Stimulated activated CD8-positive, alpha-beta memory T cell treated with anti-CD3 and anti-CD28 coated beads, Interleukin-15, amount 100 ng/mL, for 24 hours (primary cell): ENCODE data around the gene ELFN2.

Experiments
- DNase-seq: peaks from one replicate; pipeline ENCODE4 v3.0.0-alpha.2; 2020; ENCODE audit warnings: low read depth

Gene ELFN2

DNA sequence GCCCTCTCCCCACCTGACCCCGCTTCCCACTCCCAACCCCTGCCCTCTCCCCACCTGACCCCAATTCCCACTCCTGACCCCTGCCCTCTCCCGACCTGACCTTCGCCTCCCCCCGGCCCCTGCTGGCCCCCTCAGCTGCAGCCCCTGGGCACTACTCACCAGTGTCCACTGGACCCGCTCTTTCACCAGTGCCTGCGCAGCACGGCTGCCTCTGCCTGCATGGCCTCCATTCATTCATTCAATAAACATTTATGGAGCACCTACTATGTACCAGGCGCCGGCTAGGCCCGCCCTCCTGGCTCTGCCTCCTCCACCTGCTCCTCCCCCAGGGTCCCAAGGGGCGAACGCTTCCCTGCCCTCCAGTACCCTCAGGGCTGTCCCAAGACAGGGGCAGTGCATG is 42.6 kb downstream of the ELFN2 start:
- no peak for DNase-seq

DNA sequence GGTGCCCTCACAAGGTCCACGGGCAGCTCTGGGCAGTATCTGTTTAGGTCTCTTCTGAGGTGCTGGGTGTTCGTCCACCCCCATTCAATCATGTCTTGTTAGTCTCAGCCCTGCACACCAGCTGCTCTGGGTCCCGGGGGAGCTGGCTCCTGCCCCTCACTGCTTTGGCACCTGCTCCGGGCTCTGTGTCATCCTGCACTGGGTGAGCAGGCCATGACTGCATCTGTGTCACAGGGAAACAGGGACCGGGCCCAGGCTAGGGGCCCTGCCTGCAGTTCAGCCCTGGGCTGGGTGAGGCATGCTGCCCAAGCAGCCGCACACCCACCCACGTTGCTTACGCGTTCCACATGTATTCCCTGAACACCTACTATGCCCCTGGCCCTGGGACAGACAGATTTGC is 43.9 kb downstream of the ELFN2 start:
- no peak for DNase-seq

DNA sequence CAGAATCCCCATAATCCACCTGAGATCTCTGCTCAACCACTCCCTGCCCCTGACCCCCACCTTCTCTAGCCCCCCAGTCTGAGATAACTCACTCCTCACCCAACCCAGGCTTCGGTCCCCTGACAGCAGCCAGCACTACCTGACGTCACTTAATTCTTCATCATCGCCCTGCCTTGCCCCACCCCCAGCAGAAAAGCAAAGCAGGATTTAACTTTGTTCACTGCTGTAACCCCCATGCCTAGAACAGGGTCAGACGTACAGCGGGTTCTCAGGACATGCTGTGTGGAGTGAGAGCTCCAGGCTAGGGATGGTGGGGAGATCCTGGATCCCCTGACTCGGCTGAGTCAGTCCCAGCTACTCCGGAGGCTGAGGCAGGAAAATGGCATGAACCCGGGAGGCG is 45.8 kb downstream of the ELFN2 start:
- DNase-seq = no peak

DNA sequence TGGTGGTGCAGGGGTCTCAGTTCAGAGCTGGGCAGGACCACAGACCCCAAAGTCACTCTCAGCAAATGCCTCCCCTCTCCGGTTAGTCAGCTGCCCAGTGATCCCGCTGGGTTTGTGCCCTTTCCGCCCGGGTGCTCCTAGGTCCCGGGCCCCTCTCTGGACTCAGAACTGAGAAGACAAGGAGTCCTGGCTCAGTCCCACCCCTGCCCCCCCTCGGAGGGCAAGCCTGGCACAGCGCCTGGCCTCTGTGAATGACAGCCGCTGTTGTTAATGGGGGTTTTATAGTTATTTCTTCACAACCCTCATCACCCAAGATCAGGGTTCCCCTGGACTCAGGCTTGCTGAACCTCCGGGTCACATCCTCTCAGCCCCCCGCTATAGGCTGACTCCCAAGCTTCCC is 47.6 kb downstream of the ELFN2 start:
- no peak for DNase-seq

DNA sequence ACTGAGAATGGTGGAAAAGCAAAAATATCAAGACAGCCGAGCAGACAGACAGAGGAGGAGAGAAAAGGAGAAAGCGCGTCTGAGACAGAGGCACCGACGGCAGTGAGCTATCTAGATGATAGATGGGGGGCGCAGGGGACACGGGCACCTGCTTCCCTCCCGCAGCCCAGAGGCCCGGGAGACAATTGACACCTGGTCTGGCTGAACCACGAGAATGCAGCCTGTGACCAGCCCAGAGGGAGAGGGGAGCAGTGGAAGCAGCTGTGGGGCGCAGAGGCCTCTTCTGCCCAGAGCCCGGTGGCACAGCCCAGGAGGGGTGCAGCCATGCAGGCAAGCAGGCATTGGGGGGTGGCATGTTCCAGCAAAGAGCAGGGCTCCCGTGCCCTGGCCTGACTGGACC is 48.2 kb downstream of the ELFN2 start:
- no peak for DNase-seq

DNA sequence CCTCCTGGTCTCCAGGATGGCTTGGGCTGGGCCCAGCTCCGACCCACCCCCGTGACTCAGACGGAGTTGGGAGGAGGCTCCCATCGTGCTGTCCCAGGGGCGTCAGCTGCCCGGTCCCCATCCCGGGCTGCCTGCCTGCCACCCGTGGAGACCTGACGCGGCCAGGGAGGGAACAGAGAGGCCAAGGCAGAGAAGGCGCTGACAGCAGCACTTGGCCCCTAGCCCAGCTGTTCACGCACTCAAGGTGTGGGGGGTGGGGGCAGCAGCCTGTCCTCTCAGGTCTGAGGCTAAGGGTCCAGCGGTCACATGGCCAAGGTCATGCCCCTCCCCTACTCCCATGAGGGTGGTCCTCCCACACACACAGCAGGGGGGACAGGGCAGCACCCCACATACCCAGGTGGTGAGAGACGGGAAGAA is 48.6 kb downstream of the ELFN2 start:
- DNase-seq = no peak

DNA sequence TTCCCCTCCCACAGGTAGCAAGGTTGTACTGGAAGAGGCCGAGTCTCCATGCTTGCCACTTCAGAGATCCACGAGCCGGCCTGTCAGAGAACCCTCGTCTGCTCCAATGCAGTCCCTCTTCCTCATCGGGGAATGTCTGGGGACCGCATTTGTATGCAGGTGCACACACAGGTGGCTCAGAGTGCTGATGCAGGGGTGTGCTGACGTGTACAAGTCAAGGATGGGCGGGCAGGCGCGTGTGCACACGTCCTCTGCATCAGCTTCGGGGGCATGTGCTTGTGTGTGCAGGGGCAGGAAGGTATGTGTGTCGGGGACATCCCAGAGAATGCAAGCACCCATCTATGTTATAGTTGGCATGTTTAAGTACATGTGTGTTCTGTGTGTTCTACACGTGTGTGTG is 49.4 kb downstream of the ELFN2 start:
- DNase-seq = no peak

DNA sequence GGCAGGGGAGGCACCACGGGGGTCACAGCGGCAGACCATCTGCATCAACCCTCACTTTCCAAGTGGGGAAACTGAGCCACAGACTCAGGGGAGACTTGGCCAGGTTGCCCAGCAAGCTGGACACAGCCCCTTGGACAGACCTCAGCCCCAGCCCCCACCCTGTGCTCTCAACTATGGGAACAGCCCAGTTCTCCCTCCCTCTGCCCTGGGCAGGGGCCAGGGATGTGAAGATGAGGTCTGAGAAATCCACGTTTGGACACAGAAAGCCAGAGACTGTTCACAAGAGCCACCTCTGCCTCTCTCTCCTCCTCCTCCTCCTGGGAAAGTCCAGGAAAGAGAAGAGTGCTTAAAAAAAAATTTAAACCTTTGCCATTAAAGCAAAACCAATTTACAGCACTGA is 50.1 kb downstream of the ELFN2 start:
- DNase-seq = no peak

DNA sequence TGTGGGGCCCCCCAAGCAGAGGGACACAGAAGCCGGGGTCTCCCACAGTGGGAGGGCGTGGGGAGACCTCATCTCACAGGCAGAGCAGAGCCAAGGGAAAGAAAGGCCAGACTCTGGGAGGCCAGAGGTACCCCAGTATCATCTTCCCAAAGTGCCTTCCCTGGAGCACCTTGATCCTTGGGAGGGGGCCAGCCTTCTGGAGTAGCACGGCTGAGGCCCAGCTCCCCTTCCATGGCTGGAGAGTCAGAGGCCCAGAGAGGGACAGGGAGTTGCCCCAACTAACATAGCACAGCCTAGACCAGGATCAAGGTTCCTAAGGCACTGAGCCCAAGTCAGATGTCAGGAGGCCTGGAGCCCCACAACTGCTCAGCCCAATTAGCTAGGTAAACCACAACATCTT is 50.6 kb downstream of the ELFN2 start:
- DNase-seq = no peak

DNA sequence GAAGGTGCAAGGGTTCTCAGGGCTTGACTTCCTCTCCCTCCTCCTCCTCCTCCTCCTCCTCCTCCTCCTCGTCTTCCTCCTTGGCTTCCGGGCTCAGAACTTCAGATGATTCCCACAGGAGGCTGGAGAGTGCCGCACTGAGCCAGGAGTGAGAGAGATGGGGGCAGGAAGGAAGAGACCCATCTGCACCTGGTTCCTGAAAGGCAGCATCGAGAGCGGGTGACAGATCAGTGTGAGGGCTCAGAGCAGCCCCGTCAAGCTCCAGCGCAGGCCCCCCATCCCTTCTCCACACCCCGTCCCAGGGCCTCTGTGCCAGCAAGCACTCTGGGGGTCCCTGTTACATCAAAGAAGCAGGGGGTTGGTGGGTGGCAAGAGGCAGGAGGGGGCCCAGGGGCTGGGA is 51.5 kb downstream of the ELFN2 start:
- no peak for DNase-seq

DNA sequence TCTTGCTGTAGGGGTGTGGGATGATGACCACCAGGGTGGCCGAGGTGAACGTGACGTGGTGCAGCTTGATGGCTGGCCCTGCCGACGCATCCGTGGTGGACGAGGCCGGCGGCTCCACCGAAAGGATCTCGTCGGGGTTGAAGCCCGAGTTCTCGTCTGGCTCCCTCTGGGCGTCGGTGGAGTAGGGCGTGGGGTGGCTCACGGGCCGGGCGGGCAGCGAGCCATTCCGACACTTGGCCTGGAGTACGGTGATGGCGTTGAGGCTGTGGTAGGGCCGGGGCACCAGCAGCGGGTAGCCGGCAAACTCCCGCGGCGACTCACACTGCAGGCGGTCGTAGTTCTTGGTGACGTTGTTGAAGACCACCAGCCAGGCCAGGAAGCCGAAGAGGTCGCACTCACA is 52.7 kb downstream of the ELFN2 start:
- no peak for DNase-seq

DNA sequence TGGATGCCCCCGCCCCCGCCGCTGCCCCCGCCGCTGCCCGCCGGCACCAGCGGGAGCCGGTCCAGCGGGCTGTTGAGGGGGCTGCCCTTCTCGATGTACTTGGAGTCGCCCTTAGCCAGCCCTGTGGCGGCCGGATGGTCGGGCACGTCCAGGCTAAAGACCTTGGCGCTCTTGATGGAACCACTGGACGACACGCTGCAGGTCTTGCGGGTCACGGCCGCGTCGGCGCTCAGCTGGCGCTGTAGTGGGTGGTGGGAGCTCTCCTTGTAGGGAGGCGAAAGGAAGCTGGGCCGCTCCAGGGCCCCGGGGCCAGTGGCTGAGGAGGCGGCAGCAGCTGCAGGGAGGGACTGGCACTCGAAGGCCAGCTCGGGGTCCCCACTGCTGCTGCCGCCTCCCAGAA is 53.8 kb downstream of the ELFN2 start:
- DNase-seq = no peak

DNA sequence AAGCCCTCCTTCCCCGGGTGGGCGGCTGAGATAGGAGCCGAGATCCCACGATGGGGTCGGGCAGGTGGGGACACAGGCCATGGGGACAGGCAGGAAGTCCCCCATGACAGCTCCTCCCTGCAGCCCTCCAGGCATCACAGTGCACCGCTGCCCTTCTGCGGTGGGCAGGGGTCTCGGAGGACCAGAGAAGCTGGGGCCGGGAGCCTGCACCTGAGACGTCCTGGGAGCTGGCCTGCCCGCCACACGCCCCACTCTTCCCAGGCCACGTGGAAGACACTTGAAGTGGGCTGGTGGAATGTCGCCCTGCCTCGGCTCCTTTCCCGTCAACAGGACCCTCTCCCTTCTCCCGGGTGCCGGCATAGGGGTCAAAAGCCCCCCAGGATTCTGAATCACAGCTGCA is 55.4 kb downstream of the ELFN2 start:
- no peak for DNase-seq

DNA sequence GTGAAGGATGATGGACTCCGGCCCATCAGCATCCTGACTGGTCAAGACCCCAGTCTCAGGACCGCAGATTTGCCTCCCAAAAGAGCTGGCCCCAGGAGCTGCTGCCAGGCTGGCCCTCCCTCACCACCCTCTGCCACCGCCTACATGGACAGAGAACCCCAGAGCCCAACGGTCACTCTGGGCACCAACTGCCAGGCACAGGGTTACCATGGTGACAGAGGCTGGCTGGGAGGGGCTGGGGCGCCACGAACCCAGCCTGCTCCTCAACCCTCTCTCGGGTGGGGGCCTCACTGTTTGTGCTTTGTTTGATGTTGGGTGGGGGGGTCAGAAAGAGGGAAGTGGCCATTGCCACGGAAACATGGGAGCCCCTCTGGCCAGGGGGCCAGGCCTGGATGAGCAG is 55.8 kb downstream of the ELFN2 start:
- no peak for DNase-seq

DNA sequence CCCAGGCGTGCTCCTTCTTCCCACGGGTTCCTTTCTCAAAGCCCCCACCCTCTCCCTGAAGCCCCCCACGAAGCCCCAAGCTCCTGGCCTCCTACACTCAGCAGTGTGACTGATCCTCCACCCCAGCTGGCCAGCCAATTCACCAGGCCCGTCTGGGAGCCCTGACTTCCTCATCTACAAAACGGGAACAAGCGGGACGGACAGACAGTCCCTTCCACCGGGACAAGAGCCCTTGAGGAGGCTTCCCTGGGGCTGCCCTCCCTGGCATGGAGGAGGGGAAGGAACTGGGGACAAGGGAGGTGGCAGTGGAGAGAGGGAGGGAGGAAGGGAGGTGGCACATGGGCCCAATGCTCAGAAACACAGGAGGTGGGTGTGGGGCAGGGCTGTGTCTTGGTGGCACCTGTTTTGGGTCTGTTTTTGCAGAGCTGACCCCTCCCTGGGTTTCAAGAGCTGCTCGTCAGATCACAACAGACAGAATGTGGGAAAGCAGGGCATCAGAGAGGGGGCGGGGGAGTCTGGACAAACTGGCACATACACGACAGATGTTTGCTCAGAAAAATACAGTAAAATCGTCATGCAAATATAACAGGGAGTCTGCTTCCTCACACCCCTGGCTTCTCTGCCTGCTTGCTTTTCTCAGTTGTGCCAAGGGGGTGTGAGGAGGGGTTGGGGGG is 56.8 kb downstream of the ELFN2 start:
- DNase-seq = no peak

DNA sequence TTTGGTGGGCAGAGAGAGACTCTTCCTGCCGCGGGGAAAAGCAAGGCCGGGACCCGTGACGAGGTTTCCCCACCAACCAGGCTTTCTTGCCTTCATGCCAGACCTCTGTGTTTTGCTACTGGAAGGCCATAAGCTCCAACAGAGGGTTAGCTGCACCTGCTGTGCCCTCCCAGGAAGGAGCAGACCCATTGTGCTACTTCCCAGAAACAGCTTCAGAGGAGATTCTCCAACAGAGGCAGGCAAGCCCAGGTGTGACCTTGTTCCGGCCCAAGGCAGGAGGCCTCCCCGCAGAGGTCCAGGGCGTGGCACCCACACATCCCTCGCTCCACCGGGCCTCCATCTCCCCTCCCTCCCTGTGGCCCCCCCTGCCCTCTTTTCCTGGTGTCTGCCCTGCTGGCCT is 57.8 kb downstream of the ELFN2 start:
- DNase-seq = no peak

DNA sequence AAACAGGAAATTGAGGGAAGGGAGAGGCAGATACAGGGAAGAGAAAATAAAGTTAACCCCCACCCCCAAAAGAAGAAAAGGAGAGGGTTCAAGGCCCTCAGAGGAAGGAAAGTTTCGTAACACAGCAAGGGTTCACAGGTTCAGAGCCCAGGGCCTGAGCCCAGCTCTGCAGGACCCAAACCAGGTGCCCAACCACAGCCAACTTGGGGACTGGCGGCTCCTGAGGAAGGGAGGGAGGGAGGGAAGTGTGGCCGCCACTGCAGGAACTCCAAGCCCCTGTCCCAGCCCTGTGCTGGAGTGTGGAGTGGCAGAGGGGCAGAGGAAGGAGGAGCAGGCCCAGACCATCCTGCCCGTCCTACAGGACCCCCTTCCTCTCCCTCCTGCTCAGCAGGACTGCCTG is 59.2 kb downstream of the ELFN2 start:
- no peak for DNase-seq

DNA sequence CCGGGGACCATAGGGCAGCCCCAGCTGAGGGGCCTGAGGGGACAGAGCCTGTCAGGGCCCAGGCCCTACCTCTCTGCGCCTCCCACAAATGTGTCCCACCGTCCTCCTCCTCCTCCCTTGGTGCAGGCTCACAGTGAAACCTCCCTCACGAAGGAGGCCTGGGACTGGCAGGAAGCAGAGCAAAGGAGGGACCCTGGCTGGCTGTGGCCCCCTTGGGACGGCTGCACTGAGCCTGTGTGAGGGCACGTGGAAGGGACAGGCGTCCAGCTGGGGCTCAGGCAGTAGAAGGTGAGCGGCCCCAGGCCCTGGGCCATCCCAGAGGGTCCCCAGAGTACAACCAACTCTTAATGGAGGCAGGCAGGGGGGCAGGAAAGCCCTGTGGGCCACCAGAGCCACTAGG is 60.7 kb downstream of the ELFN2 start:
- no peak for DNase-seq

DNA sequence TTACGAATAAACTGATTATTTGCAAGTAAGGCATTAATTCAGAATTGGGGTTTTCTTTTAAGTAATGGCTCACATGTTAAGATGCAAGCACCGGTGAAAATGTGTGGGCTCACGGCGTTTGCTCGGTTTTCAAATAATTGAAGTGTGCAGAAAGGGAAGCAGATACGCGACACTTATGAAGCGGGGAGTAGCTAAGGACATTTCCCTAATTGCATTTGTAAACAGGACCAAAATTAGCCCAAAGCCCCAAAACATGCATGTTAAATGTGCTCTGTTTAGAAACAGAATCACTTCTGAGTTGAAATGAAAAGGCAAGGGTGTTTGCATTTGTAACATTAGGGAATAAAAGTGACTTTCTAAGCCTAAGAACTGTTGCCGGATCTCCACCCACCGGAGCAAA is 61.3 kb downstream of the ELFN2 start:
- DNase-seq = no peak

DNA sequence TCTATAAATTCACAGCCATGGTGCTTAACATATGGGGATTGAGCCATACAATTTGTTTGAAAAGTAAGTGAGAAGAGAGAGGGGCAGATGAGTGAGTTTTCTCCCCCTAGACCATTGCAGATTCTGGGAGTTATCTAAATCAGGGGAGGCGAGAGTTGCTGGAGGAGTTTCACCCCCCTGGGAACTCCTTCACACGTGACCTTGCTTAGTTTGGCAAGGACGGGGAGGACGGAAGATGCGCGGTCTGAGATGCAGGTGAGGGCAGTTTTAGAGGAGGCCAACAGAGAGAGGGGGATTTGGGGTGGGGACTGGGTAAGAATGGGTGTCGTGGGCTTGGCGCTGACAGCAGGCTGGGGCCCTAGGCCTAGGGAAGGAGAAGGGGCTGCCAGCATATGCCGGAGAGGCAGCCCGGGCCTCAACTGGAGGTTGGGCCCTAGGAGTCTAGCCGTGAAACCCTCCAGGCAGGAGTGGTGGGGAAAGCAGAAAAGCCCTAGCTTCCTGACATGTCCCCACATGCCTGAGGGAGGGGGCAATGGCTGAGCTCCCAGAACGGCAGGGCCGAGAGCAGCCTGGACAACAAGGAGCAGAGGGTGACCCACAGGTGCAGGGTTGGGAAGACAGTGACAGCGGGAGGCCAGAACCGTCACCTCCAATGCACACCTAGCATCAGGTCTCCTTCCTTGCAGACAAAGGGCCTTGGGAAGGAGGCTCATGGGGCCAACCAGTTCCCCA is 63.9 kb downstream of the ELFN2 start:
- no peak for DNase-seq

DNA sequence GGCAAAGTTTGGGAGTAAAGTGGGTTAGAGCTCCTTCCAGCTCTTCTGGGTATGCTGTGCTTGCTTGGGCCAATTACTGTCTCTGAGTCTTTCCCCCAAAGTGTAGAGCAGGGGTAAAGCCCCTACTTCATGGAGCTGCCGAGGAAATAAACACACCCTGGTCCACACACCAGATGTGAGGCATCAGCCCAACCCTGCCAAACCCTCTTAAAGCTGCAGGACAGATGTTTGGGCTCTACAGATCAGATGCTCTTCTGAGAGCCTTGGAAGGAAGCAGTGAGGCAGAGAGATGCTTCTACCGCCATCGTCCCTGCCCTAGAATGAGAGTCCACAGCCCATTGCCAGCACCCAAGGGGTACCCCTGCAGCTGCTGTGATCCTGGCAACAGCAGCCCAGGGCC is 64.7 kb downstream of the ELFN2 start:
- DNase-seq = no peak

DNA sequence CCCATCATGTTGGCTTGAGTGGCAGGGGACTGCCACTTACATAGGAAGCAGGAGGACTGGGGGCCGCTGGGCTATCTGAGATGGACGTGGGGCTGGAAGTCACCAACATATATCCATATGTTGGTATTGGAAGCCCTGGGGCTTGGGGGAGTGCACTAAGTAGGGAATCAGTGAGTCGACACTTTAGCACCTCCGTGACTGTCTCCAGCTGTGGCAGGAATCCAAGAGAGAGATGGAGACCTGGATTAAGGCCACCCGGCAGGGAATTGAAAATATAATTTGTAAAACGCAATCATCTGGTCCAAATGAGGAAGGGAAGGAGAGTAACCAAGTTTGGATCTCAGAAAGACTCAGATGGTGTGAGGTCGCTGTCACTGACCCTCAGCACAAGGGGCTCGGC is 68.4 kb downstream of the ELFN2 start:
- no peak for DNase-seq

DNA sequence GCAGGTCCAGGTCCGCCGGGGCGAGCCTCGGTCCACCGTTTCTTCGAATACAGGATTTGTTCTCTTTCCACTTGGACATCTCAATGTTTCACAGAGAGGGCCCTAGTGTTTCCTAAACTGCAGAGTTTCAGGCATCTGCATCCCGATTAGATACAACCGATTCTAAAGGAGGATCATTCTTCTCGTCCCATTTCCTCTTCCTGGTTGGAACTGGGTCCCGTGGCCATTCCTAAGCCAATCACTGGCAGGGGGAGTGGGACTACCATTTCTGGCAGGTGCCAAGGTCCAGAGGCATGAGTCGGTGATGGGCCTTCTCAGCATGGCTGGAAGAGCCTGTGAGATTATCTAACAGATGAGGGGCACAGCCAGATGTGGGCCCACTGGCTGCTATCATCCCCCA is 68.9 kb downstream of the ELFN2 start:
- DNase-seq = no peak

DNA sequence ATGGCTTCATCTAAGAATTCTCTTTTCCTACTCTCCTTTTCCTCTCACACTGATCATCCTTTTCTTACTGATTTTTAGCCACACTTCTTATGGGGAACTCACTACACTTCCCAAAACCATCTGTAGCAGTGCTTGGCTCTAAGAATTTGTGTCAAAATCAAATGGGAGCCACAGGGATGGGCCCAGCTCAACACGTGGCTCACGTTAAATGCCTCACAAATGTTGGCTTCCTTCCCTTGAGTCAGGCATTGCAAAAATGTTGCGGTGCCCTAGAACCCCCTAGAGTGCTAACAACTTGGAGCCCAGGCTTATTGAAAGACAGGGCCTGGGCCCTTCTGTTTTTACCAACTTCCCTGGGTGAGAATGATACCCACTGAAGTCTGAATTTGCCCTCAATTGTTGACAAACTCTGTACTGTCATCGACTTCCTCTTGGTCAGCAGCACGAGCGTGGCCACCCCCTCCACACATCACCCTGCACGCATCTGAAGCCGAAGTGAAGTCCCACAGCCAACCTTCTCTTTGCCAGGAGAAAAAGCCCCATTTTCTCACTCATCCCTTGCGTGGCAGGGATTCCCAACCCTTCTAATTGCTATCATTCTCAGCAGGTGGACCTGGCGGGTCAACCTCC is 69.7 kb downstream of the ELFN2 start:
- DNase-seq = no peak
